Measurements from ENCODE around the gene MROH8.

DNA sequence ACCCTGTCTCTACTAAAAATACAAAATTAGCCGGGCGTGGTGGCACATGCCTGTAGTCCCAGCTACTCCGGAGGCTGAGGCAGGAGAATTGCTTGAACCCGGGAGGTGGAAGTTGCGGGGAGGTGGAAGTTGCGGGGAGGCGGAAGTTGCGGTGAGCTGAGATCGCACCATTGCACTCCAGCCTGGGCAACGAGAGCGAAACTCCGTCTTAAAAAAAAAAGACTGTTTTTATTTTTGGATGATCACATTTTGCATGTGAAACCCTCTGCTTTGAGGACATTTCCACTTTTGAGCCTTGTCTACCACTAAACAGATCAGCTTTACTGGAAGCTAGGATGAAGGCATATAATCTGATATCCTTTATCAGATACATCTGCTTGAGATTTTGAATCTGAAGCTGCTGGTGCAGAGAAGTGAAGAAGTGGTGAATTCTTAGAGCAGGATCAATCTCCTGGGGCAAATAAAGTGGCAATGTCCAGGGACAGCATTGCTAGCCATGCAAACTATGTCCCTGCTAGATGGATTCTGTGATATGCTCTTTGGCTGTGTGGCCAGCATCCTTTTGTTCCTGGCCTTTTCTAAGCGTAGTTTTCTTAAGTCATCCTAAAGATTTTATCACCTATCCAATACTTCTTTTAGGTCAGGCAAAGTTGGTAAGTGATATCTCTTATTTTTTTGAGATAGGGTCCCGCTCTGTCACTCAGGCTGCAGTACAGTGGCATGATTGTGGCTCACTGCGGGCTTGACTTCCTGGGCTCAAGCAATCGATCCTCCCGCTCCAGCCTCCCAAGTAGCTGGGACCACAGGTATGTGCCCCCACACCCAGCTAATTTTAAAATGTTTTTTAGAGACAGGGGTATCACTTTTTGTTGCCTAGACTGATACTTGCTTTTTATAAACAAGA lies 106.8 kb downstream of the MROH8 start:
- TF ChIP-seq CTCF (IDR thresholded peaks at IDR 0.05; ENCODE audit: low read length): no peak
- TF ChIP-seq EZH2 (optimal IDR thresholded peaks at IDR 0.05; ENCODE audit: low read depth, low read length): no peak
- no peak for TF ChIP-seq EZH2phosphoT487 (IDR thresholded peaks at IDR 0.05; ENCODE audit: low read length)
